H9 (cell line): ENCODE results near the gene NACAD. TPM values are rescaled to one million over a fixed set of nuclear protein-coding genes. Genes with fewer than 3 reads are reported as not detected.

Experiments used
- DNase-seq: peaks from one replicate; pipeline ENCODE4 v3.0.0-alpha.2; 2017
- H2AFZ ChIP-seq: one replicate; pipeline ENCODE4 v1.6.1; 2013; ENCODE audit warnings: mild to moderate bottlenecking, low read length, control low read depth, moderate library complexity
- H2AK5ac ChIP-seq: 2 replicates; pipeline ENCODE4 v1.6.1; 2013; ENCODE audit warnings: low read length, control low read depth, mixed read lengths; ENCODE audit not compliant: insufficient read length
- H2BK120ac ChIP-seq: one replicate; pipeline ENCODE4 v1.6.1; 2013; ENCODE audit warnings: low read depth, mild to moderate bottlenecking, low read length, control low read depth, inconsistent platforms; ENCODE audit not compliant: poor library complexity, severe bottlenecking
- H2BK12ac ChIP-seq: 2 replicates; pipeline ENCODE4 v1.6.1; 2013; ENCODE audit warnings: low read length, control low read depth, mixed read lengths, low read depth; ENCODE audit not compliant: insufficient read length
- H2BK15ac ChIP-seq: 2 replicates; pipeline ENCODE4 v1.6.1; 2013; ENCODE audit warnings: low read depth, low read length, control low read depth
- H2BK20ac ChIP-seq: one replicate; pipeline ENCODE4 v1.6.1; 2013; ENCODE audit warnings: low read depth, mild to moderate bottlenecking, low read length, control low read depth, inconsistent platforms; ENCODE audit not compliant: poor library complexity, severe bottlenecking
- H2BK5ac ChIP-seq: 2 replicates; pipeline ENCODE4 v1.6.1; 2013; ENCODE audit warnings: low read length, control low read depth, mixed read lengths; ENCODE audit not compliant: insufficient read length
- H3K14ac ChIP-seq: 2 replicates; pipeline ENCODE4 v1.6.1; 2013; ENCODE audit warnings: low read length, control low read depth; ENCODE audit not compliant: insufficient read depth
- H3K18ac ChIP-seq: 2 replicates; pipeline ENCODE4 v1.6.1; 2013; ENCODE audit warnings: low read depth, mild to moderate bottlenecking, mixed read lengths, low read length, control low read depth; ENCODE audit not compliant: insufficient read length
- H3K23ac ChIP-seq: 2 replicates; pipeline ENCODE4 v1.6.1; 2013; ENCODE audit warnings: low read length, control low read depth, mixed read lengths, low read depth; ENCODE audit not compliant: insufficient read length
- H3K23me2 ChIP-seq: 2 replicates; pipeline ENCODE4 v1.6.1; 2013; ENCODE audit warnings: low read depth, mild to moderate bottlenecking, mixed read lengths, low read length, control low read depth; ENCODE audit not compliant: insufficient read length, poor library complexity, severe bottlenecking
- H3K27ac ChIP-seq: 2 replicates; pipeline ENCODE4 v1.5.1; 2013; ENCODE audit warnings: low read length, control low read depth, mixed read lengths, low read depth; ENCODE audit not compliant: insufficient read length
- H3K27me3 ChIP-seq: 2 replicates; pipeline ENCODE4 v1.6.1; 2013; ENCODE audit warnings: low read length, control low read depth, inconsistent platforms; ENCODE audit not compliant: insufficient read depth
- H3K4ac ChIP-seq: 2 replicates; pipeline ENCODE4 v1.6.1; 2013; ENCODE audit warnings: low read depth, mild to moderate bottlenecking, control low read depth, inconsistent platforms, low read length, moderate library complexity
- H3K4me1 ChIP-seq: 2 replicates; pipeline ENCODE4 v1.6.1; 2013; ENCODE audit warnings: low read length, control low read depth, inconsistent platforms; ENCODE audit not compliant: insufficient read depth
- H3K4me2 ChIP-seq: 2 replicates; pipeline ENCODE4 v1.6.1; 2013; ENCODE audit warnings: low read length, control low read depth, mixed read lengths; ENCODE audit not compliant: insufficient read length, insufficient read depth
- H3K56ac ChIP-seq: 2 replicates; pipeline ENCODE4 v1.6.1; 2013; ENCODE audit warnings: low read depth, mild to moderate bottlenecking, mixed read lengths, low read length, control low read depth; ENCODE audit not compliant: insufficient read length
- H3K79me1 ChIP-seq: 2 replicates; pipeline ENCODE4 v1.6.1; 2013; ENCODE audit warnings: low read depth, mild to moderate bottlenecking, moderate library complexity, low read length, control low read depth, inconsistent platforms; ENCODE audit not compliant: insufficient read depth, poor library complexity, severe bottlenecking
- H3K79me2 ChIP-seq: 2 replicates; pipeline ENCODE4 v1.6.1; 2013; ENCODE audit warnings: low read length, control low read depth, inconsistent platforms; ENCODE audit not compliant: insufficient read depth
- H3K9ac ChIP-seq: 2 replicates; pipeline ENCODE4 v1.6.1; 2013; ENCODE audit warnings: low read length, control low read depth, mixed read lengths; ENCODE audit not compliant: insufficient read length; ENCODE audit errors: extremely low read depth
- H3K9me3 ChIP-seq: one replicate; pipeline ENCODE4 v1.6.1; 2013; ENCODE audit warnings: low read depth, low read length, inconsistent platforms; ENCODE audit not compliant: control insufficient read depth
- H3T11ph ChIP-seq: one replicate; pipeline ENCODE4 v1.6.1; 2013; ENCODE audit warnings: mild to moderate bottlenecking, low read length, control low read depth, inconsistent platforms
- H4K20me1 ChIP-seq: one replicate; pipeline ENCODE4 v1.6.1; 2013; ENCODE audit not compliant: control insufficient read depth, insufficient read length, insufficient read depth
- H4K5ac ChIP-seq: 2 replicates; pipeline ENCODE4 v1.6.1; 2013; ENCODE audit warnings: low read depth, mild to moderate bottlenecking, mixed read lengths, low read length, control low read depth; ENCODE audit not compliant: insufficient read length
- H4K8ac ChIP-seq: replicated peaks from 2 replicates; pipeline ENCODE4 v1.6.1; 2013; ENCODE audit warnings: low read length, control low read depth, mixed read lengths, low read depth; ENCODE audit not compliant: insufficient read length
- H4K91ac ChIP-seq: 2 replicates; pipeline ENCODE4 v1.6.1; 2013; ENCODE audit warnings: low read depth, mild to moderate bottlenecking, moderate library complexity, mixed read lengths, low read length, control low read depth; ENCODE audit not compliant: insufficient read length
- H3K27ac Mint-ChIP-seq, 3 experiments: 2 replicates in 2 of 3; 3 replicates in 1 of 3; pipeline ENCODE4 v1.8.0; 2020 to 2021; ENCODE audit warnings: mixed read lengths in 3 of 3, mild to moderate bottlenecking in 1 of 3, moderate library complexity in 1 of 3
- H3K27me3 Mint-ChIP-seq: 2 replicates; pipeline ENCODE4 v1.8.0; 2021; ENCODE audit warnings: low read depth, mild to moderate bottlenecking, moderate library complexity, mixed read lengths
- H3K36me3 Mint-ChIP-seq, 3 experiments: 2 replicates in 2 of 3; 3 replicates in 1 of 3; pipeline ENCODE4 v1.8.0; 2020 to 2021; ENCODE audit warnings: low read depth in 3 of 3, mixed read lengths in 3 of 3; ENCODE audit not compliant: insufficient read depth in 1 of 3
- H3K4me1 Mint-ChIP-seq, 2 experiments: 2 replicates each; pipeline ENCODE4 v1.8.0; 2020; ENCODE audit warnings: mixed read lengths in 2 of 2
- H3K4me3 Mint-ChIP-seq, 2 experiments: 2 replicates in 1 of 2; 3 replicates in 1 of 2; pipeline ENCODE4 v1.8.0; 2020 to 2021; ENCODE audit warnings: mild to moderate bottlenecking in 2 of 2, mixed read lengths in 2 of 2, moderate library complexity in 1 of 2
- H3K9me3 Mint-ChIP-seq, 2 experiments: 2 replicates in 1 of 2; 3 replicates in 1 of 2; pipeline ENCODE4 v1.8.0; 2020; ENCODE audit warnings: mild to moderate bottlenecking in 2 of 2, mixed read lengths in 2 of 2, moderate library complexity in 1 of 2
- WGBS: extraction: QIAGEN DNeasy Blood & Tissue Kit; methylation state at CpG from one replicate; pipeline ENCODE4 v1.1.7; 2013; ENCODE audit warnings: missing lambda C conversion rate, low lambda C conversion rate, mixed read lengths; ENCODE audit not compliant: insufficient read length; ENCODE audit errors: extremely low coverage; 5-methylcytosine and 5-hydroxymethylcytosine counted together
- total RNA-seq: library from RNA; stranded (reverse); gene quantifications from 2 replicates; pipeline ENCODE4 v1.2.1, GENCODE V29; 2021
- TF ChIP-seq, protein P1 (sequence below): fragments of 200-600 bp; sonication (generic); conservative IDR thresholded peaks from 3 replicates; pipeline ENCODE4 v1.8.0; 2021; ENCODE audit warnings: antibody characterized with exemption, mild to moderate bottlenecking

The NACAD gene
- total RNA-seq, 1 experiment from 2014 or later = 8.0 TPM

- Histone ChIP-seq H2BK15ac (no peak overlapping the region), H3K23ac (no peak overlapping the region), H4K8ac (no peak overlapping the region), H3K23me2 (no peaks in the 10 kb centered on the region), H3K9ac (no peak overlapping the region), H3K14ac (no peak overlapping the region), H2BK12ac (no peak overlapping the region), H4K20me1 (no peaks in the 10 kb centered on the region), H3K27ac (no peak overlapping the region), H3T11ph (no peak overlapping the region), H2AFZ (no peak overlapping the region), H3K27me3 (no peaks in the 10 kb centered on the region), H4K91ac (no peak overlapping the region), H2BK20ac (no peak overlapping the region), H4K5ac (no peak overlapping the region), H3K56ac (no peak overlapping the region), H2BK120ac (no peak overlapping the region), H3K18ac (no peak overlapping the region), H3K79me1 (peaks cover 10% of the 10 kb centered on the region), H3K4ac (no peak overlapping the region), H3K4me2 (no peak overlapping the region), H2AK5ac (no peak overlapping the region), H2BK5ac (no peak overlapping the region), H3K9me3 (no peaks in the 10 kb centered on the region), H3K79me2 (peaks cover 12% of the 10 kb centered on the region; the same call in 1 of the 2 replicates), H3K4me1 (no peaks in the 10 kb centered on the region)
- Mint-ChIP-seq H3K4me1 (peaks cover 4 to 6% of the 10 kb centered on the region in 2 experiments), H3K9me3 (no peaks in the 10 kb centered on the region), H3K36me3 (peaks cover 41 to 87% (median 86%) of the 10 kb centered on the region in 3 experiments; a peak in 6 of 7 replicates), H3K27ac (no peak overlapping the region), H3K4me3 (no peak overlapping the region), H3K27me3 (no peaks in the 10 kb centered on the region)
- WGBS = no CpG with 5 or more reads among the region's 8 CpGs
- TF ChIP-seq, protein P1, sequence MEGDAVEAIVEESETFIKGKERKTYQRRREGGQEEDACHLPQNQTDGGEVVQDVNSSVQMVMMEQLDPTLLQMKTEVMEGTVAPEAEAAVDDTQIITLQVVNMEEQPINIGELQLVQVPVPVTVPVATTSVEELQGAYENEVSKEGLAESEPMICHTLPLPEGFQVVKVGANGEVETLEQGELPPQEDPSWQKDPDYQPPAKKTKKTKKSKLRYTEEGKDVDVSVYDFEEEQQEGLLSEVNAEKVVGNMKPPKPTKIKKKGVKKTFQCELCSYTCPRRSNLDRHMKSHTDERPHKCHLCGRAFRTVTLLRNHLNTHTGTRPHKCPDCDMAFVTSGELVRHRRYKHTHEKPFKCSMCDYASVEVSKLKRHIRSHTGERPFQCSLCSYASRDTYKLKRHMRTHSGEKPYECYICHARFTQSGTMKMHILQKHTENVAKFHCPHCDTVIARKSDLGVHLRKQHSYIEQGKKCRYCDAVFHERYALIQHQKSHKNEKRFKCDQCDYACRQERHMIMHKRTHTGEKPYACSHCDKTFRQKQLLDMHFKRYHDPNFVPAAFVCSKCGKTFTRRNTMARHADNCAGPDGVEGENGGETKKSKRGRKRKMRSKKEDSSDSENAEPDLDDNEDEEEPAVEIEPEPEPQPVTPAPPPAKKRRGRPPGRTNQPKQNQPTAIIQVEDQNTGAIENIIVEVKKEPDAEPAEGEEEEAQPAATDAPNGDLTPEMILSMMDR = no peak
- DNase-seq = no peak
Observed at GRCh38 chr7:45105588-45106188, 16.9 kb upstream of the NACAD start.
